ENCODE measurements around the gene DNTT.

DNA sequence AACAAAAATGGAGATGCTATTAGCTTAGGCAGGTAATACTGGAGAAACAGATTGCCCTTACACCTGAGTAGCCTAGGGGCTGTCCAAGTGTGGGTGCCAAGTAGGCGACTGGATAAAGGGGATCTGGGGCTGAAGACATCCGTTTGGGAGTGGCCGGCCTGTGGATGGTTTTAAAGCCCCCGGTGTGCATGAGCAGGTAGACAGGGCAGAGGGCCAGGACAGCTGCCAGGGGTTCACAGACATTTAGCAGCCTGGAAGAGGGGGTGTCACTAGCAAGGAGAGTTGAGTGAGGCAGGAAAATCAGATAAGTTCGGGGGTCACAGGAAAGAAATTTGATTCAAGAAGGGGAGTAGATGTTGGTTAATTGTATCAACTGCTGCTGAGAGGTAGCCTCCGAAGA is 56.1 kb downstream of the DNTT start:
- TF ChIP-seq POLR2A (IDR thresholded peaks at IDR 0.05), result no peak
- TF ChIP-seq, protein P1, sequence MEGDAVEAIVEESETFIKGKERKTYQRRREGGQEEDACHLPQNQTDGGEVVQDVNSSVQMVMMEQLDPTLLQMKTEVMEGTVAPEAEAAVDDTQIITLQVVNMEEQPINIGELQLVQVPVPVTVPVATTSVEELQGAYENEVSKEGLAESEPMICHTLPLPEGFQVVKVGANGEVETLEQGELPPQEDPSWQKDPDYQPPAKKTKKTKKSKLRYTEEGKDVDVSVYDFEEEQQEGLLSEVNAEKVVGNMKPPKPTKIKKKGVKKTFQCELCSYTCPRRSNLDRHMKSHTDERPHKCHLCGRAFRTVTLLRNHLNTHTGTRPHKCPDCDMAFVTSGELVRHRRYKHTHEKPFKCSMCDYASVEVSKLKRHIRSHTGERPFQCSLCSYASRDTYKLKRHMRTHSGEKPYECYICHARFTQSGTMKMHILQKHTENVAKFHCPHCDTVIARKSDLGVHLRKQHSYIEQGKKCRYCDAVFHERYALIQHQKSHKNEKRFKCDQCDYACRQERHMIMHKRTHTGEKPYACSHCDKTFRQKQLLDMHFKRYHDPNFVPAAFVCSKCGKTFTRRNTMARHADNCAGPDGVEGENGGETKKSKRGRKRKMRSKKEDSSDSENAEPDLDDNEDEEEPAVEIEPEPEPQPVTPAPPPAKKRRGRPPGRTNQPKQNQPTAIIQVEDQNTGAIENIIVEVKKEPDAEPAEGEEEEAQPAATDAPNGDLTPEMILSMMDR (IDR thresholded peaks at IDR 0.05), result no peak

Measured in right lobe of liver (tissue), 4 donors.